Stimulated activated CD8-positive, alpha-beta memory T cell treated with anti-CD3 and anti-CD28 coated beads, Interleukin-15, amount 100 ng/mL, for 48 hours (primary cell): Measurements from ENCODE around the gene PSMG4.
"Not testable (repeated sequence)": the region's sequence is repeated elsewhere in the genome, so short reads cannot be mapped to it uniquely, and the experiment has no call there.

Experiments
- DNase-seq, 2 donors: peaks; one replicate each; pipeline ENCODE4 v3.0.0-alpha.2; 2020; ENCODE audit warnings: low read depth in 2 of 2

PSMG4 gene

GRCh38 chr6:3230256-3230882, 28.4 kb upstream of the PSMG4 start:
- DNase-seq: no peak

- DNase-seq: no peak
Observed at GRCh38 chr6:3230900-3231246, 27.9 kb upstream of the PSMG4 start.

GRCh38 chr6:3231247-3232016, 27.3 kb upstream of the PSMG4 start:
- DNase-seq: no peak

- no peak for DNase-seq
Observed at GRCh38 chr6:3232017-3232945, 26.5 kb upstream of the PSMG4 start.

GRCh38 chr6:3233321-3233720, 25.4 kb upstream of the PSMG4 start:
- no peak for DNase-seq

GRCh38 chr6:3233904-3234303, 24.8 kb upstream of the PSMG4 start:
- DNase-seq: no peak

- DNase-seq: no peak
Observed at GRCh38 chr6:3235486-3235885, 23.3 kb upstream of the PSMG4 start.

- no peak for DNase-seq
Observed at GRCh38 chr6:3236005-3236404, 22.7 kb upstream of the PSMG4 start.

GRCh38 chr6:3237761-3238662, 20.7 kb upstream of the PSMG4 start:
- no peak for DNase-seq

GRCh38 chr6:3239110-3239830, 19.5 kb upstream of the PSMG4 start:
- no peak for DNase-seq

GRCh38 chr6:3240595-3240994, 18.2 kb upstream of the PSMG4 start:
- no peak for DNase-seq

GRCh38 chr6:3241745-3242144, 17.0 kb upstream of the PSMG4 start:
- DNase-seq: not testable (repeated sequence)

- DNase-seq: no peak
Observed at GRCh38 chr6:3242768-3243167, 16.0 kb upstream of the PSMG4 start.

GRCh38 chr6:3244003-3244831, 14.5 kb upstream of the PSMG4 start:
- no peak for DNase-seq

- DNase-seq: not testable (repeated sequence)
Observed at GRCh38 chr6:3244832-3245161, 13.9 kb upstream of the PSMG4 start.

- DNase-seq: no peak
Observed at GRCh38 chr6:3245216-3245615, 13.5 kb upstream of the PSMG4 start.

GRCh38 chr6:3247255-3248146, 11.2 kb upstream of the PSMG4 start:
- no peak for DNase-seq

GRCh38 chr6:3249821-3250220, 8.9 kb upstream of the PSMG4 start:
- DNase-seq: no peak

GRCh38 chr6:3250231-3250675, 8.5 kb upstream of the PSMG4 start:
- DNase-seq: no peak
